ENCODE measurements around the gene GLUD1.
"Not testable (repeated sequence)": the region's sequence is repeated elsewhere in the genome, so short reads cannot be mapped to it uniquely, and the experiment has no call there.

GRCh38 chr10:87076421-87076820 is 18.2 kb downstream of the GLUD1 start:
- TF ChIP-seq POLR2A, CTCF (IDR thresholded peaks at IDR 0.05): not testable (repeated sequence)

Data from testis (tissue), 2 donors.